LNCaP clone FGC (cell line): ENCODE data around the gene ZBP1.
A peak's percentile ranks its signal among the peaks of the same experiment; 100 is the strongest.

Experiments used
- DNase-seq: peaks from one replicate; pipeline ENCODE4 v3.0.0-alpha.2; 2011; ENCODE audit warnings: low read depth
- H3K4me3 ChIP-seq: 2 replicates; pipeline ENCODE4 v1.5.1; 2011; ENCODE audit warnings: mild to moderate bottlenecking, low read depth, low read length, control low read depth
- TF ChIP-seq, protein P1 (sequence below): IDR thresholded peaks from 2 replicates; pipeline ENCODE4 v1.5.1; 2012; ENCODE audit warnings: mild to moderate bottlenecking; ENCODE audit not compliant: control insufficient read depth, insufficient read depth; ENCODE audit errors: extremely low read depth

Gene ZBP1

DNA sequence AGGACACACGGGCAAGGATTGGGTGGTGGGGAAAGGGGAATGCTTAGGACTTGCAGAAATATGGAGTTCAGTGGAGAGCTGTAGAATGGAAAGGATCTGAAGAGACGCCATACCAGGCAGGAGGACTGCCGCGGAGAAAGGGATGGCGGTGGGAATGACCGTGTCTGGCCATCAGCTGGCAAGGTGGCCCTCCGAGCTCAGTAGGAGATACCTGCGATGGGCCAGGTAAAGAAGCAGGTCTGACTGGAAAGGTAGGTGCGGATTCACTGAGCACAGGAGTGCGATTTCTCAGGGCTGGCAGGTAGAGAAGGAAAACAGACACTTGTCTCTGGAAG lies 33.3 kb downstream of the ZBP1 start:
- TF ChIP-seq, protein P1, sequence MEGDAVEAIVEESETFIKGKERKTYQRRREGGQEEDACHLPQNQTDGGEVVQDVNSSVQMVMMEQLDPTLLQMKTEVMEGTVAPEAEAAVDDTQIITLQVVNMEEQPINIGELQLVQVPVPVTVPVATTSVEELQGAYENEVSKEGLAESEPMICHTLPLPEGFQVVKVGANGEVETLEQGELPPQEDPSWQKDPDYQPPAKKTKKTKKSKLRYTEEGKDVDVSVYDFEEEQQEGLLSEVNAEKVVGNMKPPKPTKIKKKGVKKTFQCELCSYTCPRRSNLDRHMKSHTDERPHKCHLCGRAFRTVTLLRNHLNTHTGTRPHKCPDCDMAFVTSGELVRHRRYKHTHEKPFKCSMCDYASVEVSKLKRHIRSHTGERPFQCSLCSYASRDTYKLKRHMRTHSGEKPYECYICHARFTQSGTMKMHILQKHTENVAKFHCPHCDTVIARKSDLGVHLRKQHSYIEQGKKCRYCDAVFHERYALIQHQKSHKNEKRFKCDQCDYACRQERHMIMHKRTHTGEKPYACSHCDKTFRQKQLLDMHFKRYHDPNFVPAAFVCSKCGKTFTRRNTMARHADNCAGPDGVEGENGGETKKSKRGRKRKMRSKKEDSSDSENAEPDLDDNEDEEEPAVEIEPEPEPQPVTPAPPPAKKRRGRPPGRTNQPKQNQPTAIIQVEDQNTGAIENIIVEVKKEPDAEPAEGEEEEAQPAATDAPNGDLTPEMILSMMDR, result no peak
- H3K4me3 ChIP-seq, result no peak overlapping the region
- DNase-seq, result no peak

DNA sequence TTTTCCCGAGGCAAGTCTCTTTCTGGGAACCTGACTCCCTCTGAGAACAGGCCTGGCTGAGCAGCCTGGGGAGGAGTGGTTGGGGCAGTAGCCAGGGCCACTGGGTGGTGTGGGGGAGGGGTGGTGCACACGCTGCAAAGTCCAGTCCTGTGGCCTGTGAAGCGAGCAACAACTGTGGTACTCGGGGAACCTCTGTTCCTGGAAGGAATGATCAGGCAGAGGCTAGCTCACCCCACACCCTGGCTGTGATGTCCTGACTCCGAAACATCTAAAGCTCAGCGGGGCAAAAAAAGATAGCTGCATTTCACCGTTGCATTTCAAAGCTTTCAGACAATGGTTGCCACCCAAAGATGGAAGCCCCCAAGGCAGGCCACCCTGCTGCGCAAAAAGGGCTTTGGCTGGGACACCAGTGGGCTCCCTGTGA lies 33.8 kb downstream of the ZBP1 start:
- TF ChIP-seq, protein P1, result no peak
- DNase-seq, result no peak
- no peak overlapping the region for H3K4me3 ChIP-seq

DNA sequence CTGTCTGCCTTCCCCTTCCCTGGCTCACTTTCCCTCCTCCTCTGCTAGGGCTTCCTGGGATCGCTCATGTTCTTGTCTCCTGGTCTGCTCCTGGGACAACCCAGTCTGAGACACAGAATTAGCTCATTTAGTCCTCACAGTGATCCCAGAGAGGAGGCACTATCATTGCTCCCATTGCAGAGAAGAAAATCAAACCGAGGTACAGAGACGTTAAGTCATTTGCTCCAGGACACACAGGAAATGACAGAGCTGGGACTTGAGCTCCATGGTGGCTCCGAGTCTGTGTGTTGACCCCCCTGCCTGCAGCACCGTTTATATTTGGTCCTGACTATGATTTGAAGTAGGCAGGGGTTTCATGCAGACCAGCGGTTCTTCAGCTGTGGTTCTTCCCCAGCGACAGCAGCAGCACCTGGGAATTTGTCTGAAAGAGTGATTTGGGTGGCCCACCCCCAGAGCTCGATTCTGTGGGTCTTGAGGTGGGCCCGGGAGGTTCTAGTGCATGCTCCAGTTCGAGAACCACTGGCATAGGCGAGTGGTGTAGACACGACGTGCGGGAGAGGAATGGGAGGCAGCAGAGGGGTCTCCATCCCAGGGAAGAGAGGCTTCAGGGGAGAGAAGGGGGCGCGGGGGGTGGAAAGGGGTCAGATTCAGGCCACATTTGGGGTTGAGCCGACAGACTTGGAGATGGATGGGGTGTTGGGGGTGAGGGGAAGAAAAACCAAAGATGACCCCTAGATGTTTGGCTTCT lies 34.6 kb downstream of the ZBP1 start:
- DNase-seq, result no peak
- no peak overlapping the region for H3K4me3 ChIP-seq
- TF ChIP-seq, protein P1, result no peak

DNA sequence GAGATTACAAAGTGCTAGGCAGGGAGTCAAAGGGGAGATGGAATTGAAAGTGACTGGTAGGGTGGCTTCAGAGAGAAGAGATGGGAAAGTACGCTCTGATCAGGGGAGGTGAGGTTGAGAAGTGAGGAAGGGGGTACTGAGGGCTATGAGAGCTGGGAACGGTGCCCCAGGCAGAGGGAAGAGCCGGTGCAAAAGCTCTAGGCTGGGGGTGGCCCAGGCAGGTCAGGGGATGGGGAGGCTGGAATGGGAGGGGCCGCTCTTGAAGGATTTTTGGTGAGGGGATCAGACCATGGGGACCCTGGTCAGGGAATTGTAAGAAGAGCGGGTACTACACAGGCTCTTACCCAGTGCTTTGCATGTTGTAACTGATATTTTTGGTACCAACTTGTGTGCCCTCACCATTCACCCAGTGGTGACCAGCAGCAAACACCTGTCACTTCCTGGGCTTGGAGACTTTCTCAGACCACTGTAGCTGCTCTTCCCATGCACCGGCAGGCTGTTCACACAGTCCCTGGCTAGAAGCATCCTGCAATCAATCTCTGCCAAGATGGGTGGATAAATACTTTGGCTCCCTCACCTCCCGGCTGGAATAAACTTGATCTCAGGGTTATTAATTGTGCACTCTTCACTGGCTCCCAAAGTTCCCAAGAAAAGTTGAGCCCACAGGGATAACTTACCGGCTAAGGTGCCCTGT lies 35.3 kb downstream of the ZBP1 start:
- TF ChIP-seq, protein P1, result no peak
- DNase-seq, result no peak
- no peak overlapping the region for H3K4me3 ChIP-seq

DNA sequence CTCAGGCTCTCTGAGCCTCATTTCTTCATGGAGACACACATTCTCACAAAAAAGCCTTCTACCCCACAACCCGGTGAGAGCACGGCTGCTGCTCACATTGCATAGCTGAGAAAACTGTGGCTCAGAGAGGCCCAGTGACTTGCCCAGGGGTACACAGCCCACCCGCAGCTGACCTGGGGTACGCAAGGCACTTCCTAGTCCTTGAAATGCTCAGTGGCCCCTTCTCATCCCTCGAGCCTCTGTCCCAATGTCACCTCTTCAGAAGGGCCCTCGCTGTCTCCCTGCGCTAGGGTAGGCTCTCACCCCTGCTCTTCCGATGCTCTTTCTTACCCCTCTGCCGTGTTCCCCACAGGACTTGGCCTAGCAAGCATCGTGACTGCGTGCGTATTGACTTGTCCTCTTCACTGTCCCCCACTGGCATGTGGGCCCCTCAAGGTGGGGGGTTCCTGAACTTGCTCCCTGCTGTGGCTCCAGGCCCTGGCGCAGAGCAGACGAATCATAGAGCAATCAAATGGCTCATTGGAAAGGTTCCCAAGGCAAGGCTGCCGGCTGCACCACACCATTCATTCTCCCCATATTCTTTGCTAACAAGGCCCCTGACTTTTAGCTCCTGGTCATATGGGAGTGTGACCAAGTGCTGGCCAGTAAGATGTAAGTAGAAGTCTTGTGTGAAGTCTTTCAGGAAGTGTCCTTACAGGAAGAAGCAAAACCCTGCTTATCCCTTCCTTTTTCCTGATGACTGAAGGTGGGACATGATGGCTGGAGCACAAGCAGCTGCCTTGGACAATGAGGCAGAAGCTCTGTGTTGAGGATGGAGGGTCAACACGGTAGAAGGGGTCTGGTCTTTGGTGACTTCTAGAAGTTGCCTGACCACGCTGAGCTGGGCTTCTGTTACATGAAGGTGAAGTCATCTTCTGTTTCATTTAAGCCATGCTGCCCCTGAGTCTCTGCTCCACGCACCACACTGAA lies 36.7 kb downstream of the ZBP1 start:
- no peak for DNase-seq
- TF ChIP-seq, protein P1, result no peak
- no peak overlapping the region for H3K4me3 ChIP-seq

DNA sequence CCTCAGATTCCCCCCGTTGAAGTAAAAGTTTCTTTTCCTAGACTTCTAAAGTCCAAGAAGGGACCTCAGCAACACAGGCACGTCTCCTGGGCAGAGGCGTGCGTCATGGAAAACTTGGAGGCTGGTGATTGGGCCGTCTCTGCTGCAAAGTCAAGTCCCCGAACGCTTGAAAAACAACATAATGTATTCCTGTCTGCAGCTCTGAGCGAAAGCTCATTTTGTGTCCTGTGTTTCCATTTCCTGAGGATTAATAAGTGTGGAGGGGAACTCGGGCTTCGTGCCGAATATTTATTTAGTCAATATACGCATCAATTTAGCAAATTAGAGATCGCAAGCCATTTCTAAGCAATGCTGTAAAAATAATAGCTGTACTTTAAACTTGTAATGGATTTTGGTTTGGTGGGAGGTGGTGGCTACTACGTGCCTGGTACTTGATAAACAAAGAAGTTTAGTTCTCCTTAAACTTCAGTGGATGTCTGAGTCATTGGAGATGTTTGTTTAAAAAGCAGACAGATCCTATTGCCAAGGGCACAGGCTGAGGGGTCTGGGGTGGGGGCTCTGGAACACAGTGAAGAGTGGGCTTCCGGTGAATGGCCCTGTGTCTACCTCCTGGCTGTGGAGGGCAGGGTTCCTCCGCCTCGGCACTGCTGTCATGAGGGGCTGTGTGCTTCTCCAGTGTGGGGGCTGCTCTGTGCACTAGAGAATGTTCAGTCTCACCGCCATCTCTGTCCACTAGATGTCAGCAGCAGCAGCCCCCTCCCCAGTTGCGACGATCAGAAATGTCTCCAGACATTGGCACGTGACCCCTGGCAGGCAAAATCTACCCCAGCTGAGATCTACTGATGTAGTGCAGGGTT lies 37.6 kb downstream of the ZBP1 start:
- no peak overlapping the region for H3K4me3 ChIP-seq
- no peak for DNase-seq
- TF ChIP-seq, protein P1, result peak; percentile 52
